NCI-H1436 (cell line): ENCODE data around the gene HRH3.

ENCODE experiments used
- DNase-seq: peaks from one replicate; lab custom pipeline; 2025; lab: John Stamatoyannopoulos, UW

Gene HRH3

GRCh38 chr20:62215020-62215990, 4.8 kb downstream of the HRH3 start:
- DNase-seq = no peak

- DNase-seq = peak; percentile 70
These were observed 6.0 kb downstream of the HRH3 start for GRCh38 chr20:62214067-62214466.

- DNase-seq = no peak
These were observed 7.8 kb downstream of the HRH3 start for GRCh38 chr20:62212299-62212698.

- DNase-seq = no peak
These were observed 8.2 kb downstream of the HRH3 start for GRCh38 chr20:62211769-62212288.

GRCh38 chr20:62211216-62211615, 8.9 kb downstream of the HRH3 start:
- DNase-seq = no peak

GRCh38 chr20:62210496-62210855, 9.6 kb downstream of the HRH3 start:
- peak; percentile 86 for DNase-seq

GRCh38 chr20:62209850-62210495, 10.1 kb downstream of the HRH3 start:
- no peak for DNase-seq

- no peak for DNase-seq
These were observed 11.0 kb downstream of the HRH3 start for GRCh38 chr20:62208795-62209755.

- DNase-seq = no peak
These were observed 11.8 kb downstream of the HRH3 start for GRCh38 chr20:62208061-62208794.

GRCh38 chr20:62206388-62206775, 13.7 kb downstream of the HRH3 start:
- no peak for DNase-seq

- no peak for DNase-seq
These were observed 14.3 kb downstream of the HRH3 start for GRCh38 chr20:62205618-62206387.

- DNase-seq = peak; percentile 69
These were observed 16.6 kb downstream of the HRH3 start for GRCh38 chr20:62203378-62204030.

- no peak for DNase-seq
These were observed 17.3 kb downstream of the HRH3 start for GRCh38 chr20:62202676-62203377.

- no peak for DNase-seq
These were observed 18.0 kb downstream of the HRH3 start for GRCh38 chr20:62202083-62202395.

GRCh38 chr20:62201173-62202082, 18.6 kb downstream of the HRH3 start:
- peak; percentile 73 for DNase-seq

- no peak for DNase-seq
These were observed 19.4 kb downstream of the HRH3 start for GRCh38 chr20:62200491-62201172.

- DNase-seq = no peak
These were observed 21.1 kb downstream of the HRH3 start for GRCh38 chr20:62198931-62199330.

- no peak for DNase-seq
These were observed 21.6 kb downstream of the HRH3 start for GRCh38 chr20:62198496-62198895.
